Right cardiac atrium (tissue), 5 donors: ENCODE results near the gene BIRC3. TPM values are rescaled to one million over a fixed set of nuclear protein-coding genes. Genes with fewer than 3 reads are reported as not detected.
A peak's percentile ranks its signal among the peaks of the same experiment; 100 is the strongest.

Source experiments
- ATAC-seq, 2 donors: fragments of 200-7000 bp; cut with Tn5 transposase; one replicate each; pipeline versions ENCODE4 v1.8.0 to v1.9.1; 2020; ENCODE audit warnings: moderate library complexity in 2 of 2, mild to moderate bottlenecking in 1 of 2
- DNase-seq, 3 donors: peaks; one replicate each; pipeline ENCODE4 v3.0.0-alpha.2; 2020
- H3K27ac ChIP-seq: one replicate; pipeline ENCODE4 v1.5.1; 2013; ENCODE audit warnings: mild to moderate bottlenecking, low read length, control low read depth, moderate library complexity
- H3K27me3 ChIP-seq: one replicate; pipeline ENCODE4 v1.6.1; 2013; ENCODE audit not compliant: control insufficient read depth, insufficient read depth
- H3K4me1 ChIP-seq: one replicate; pipeline ENCODE4 v1.6.1; 2013; ENCODE audit warnings: low read length; ENCODE audit not compliant: control insufficient read depth, insufficient read depth
- H3K4me3 ChIP-seq: one replicate; pipeline ENCODE4 v1.5.1; 2013; ENCODE audit warnings: low read length, control low read depth
- H3K9me3 ChIP-seq: one replicate; pipeline ENCODE4 v1.6.1; 2013; ENCODE audit warnings: low read length; ENCODE audit not compliant: control insufficient read depth
- WGBS: extraction: QIAGEN DNeasy Blood & Tissue Kit; methylation state at CpG from one replicate; pipeline ENCODE4 v1.1.7; 2013; 5-methylcytosine and 5-hydroxymethylcytosine counted together
- intact Hi-C, 4 donors: fragments of 100-400 bp; cut with DNase I; formaldehyde crosslinking; loops; one replicate each; pipeline versions ENCODE4 v1.11.0 to v1.14.0; 2022 to 2023
- polyA plus RNA-seq: library from polyadenylated mRNA; stranded (reverse); fragments of 200-250 nt; gene quantifications from one replicate; pipeline ENCODE4 v1.2.3, GENCODE V29; 2013
- total RNA-seq, 4 donors: library from RNA; stranded (reverse); fragmentation: NEBNext Ultra II Directional; extraction: Animal tissue kit (Norgen Biotek cat#: 25700); gene quantifications; one replicate each; pipeline ENCODE4 v1.2.1, GENCODE V29; 2021
- donor health status: healthy with polysubstance abuse.
- donor health status: DM: no; HTN: yes; CAD: no.
- donor health status: DM: no; HTN: no; CAD: no.
- donor health status: DM: no; HTN: yes; CAD: no; lungs with severe emphysema.
- donor health status: DM: yes; HTN: yes; CAD: no.

The BIRC3 gene
- total and polyA plus RNA-seq, 5 donors: 6.2 to 11.9 (median 11.6) TPM

- H3K27me3 ChIP-seq: no peaks in the 10 kb centered on the region
- H3K4me1 ChIP-seq: no peaks in the 10 kb centered on the region
- peak overlapping the region; percentile 97 for H3K4me3 ChIP-seq
- intact Hi-C loops: loop anchor here in 3 of 4 donors (10.0 kb wide), 2 partner anchors 148 to 258 kb away; no protein-coding TSS in a partner anchor
- DNase-seq (no peak), ATAC-seq (no peak)
- H3K9me3 ChIP-seq: no peaks in the 10 kb centered on the region
- peak overlapping the region; percentile 89 for H3K27ac ChIP-seq
- under 1% methylated on average over 5 of the region's 5 CpGs for WGBS
Observed at GRCh38 chr11:102346456-102346747, 29.1 kb downstream of the BIRC3 start.

- no peaks in the 10 kb centered on the region for H3K27me3 ChIP-seq
- DNase-seq (peak; percentile 96 to 99 (median 98)), ATAC-seq (peak; percentile 98)
- no peaks in the 10 kb centered on the region for H3K4me1 ChIP-seq
- intact Hi-C loops: loop anchor here in 3 of 4 donors (10.0 kb wide), 2 partner anchors 148 to 258 kb away; no protein-coding TSS in a partner anchor
- WGBS: under 1% methylated on average over 77 of the region's 77 CpGs
- peak within 1 kb of the TSS; percentile 97 for H3K4me3 ChIP-seq
- no peaks in the 10 kb centered on the region for H3K9me3 ChIP-seq
- peak within 1 kb of the TSS; percentile 89 for H3K27ac ChIP-seq
Observed at GRCh38 chr11:102346748-102347461, 29.6 kb downstream of the BIRC3 start, which contains the start of gene BIRC2. BIRC2 (plus strand) TSS chr11:102347214; CDS start chr11:102349855, 2,641 bp downstream.

- peak overlapping the region; percentile 97 for H3K4me3 ChIP-seq
- no peaks in the 10 kb centered on the region for H3K4me1 ChIP-seq
- intact Hi-C loops: loop anchor here in 3 of 4 donors (10.0 kb wide), 2 partner anchors 147 to 257 kb away; no protein-coding TSS in a partner anchor
- H3K27ac ChIP-seq: peak overlapping the region; percentile 89
- no peaks in the 10 kb centered on the region for H3K27me3 ChIP-seq
- under 1% methylated on average over 33 of the region's 33 CpGs for WGBS
- H3K9me3 ChIP-seq: no peaks in the 10 kb centered on the region
- no peak for DNase-seq
- ATAC-seq: peak; percentile 34 to 42
Observed at GRCh38 chr11:102347462-102348370, 30.4 kb downstream of the BIRC3 start.

- no peaks in the 10 kb centered on the region for H3K4me1 ChIP-seq
- no peaks in the 10 kb centered on the region for H3K9me3 ChIP-seq
- ATAC-seq (no peak), DNase-seq (no peak)
- H3K27ac ChIP-seq: no peak overlapping the region
- H3K4me3 ChIP-seq: no peak overlapping the region
- no peaks in the 10 kb centered on the region for H3K27me3 ChIP-seq
- intact Hi-C loops: no loop called here
Observed at GRCh38 chr11:102357116-102357515, 39.8 kb downstream of the BIRC3 start.

- Histone ChIP-seq H3K27me3 (no peaks in the 10 kb centered on the region), H3K9me3 (no peaks in the 10 kb centered on the region), H3K4me1 (no peaks in the 10 kb centered on the region), H3K27ac (no peak overlapping the region), H3K4me3 (no peak overlapping the region)
- ATAC-seq: no peak
- intact Hi-C loops: no loop called here
- 79% methylated on average over 3 of the region's 3 CpGs for WGBS
- DNase-seq: no peak
Observed at GRCh38 chr11:102359372-102359771, 42.1 kb downstream of the BIRC3 start.

- no peak for DNase-seq
- Histone ChIP-seq H3K4me3 (no peak overlapping the region), H3K27me3 (no peaks in the 10 kb centered on the region), H3K4me1 (no peaks in the 10 kb centered on the region), H3K27ac (no peak overlapping the region), H3K9me3 (no peaks in the 10 kb centered on the region)
- intact Hi-C loops: no loop called here
- 96% methylated on average over 3 of the region's 3 CpGs for WGBS
- no peak for ATAC-seq
Observed at GRCh38 chr11:102360681-102361080, 43.4 kb downstream of the BIRC3 start.

- Histone ChIP-seq H3K27me3 (no peaks in the 10 kb centered on the region), H3K27ac (no peak overlapping the region), H3K4me3 (no peak overlapping the region), H3K9me3 (no peaks in the 10 kb centered on the region), H3K4me1 (no peaks in the 10 kb centered on the region)
- intact Hi-C loops: no loop called here
- 97% methylated on average over 5 of the region's 5 CpGs for WGBS
- DNase-seq (no peak), ATAC-seq (peak; percentile 18 to 29)
Observed at GRCh38 chr11:102361086-102362031, 44.1 kb downstream of the BIRC3 start.

- Histone ChIP-seq H3K9me3 (no peaks in the 10 kb centered on the region), H3K27me3 (no peaks in the 10 kb centered on the region), H3K4me3 (no peak overlapping the region), H3K27ac (no peak overlapping the region), H3K4me1 (no peaks in the 10 kb centered on the region)
- WGBS: 84% methylated on average over 1 of the region's 1 CpG
- no peak for DNase-seq
- no peak for ATAC-seq
- intact Hi-C loops: no loop called here
Observed at GRCh38 chr11:102364991-102365390, 47.7 kb downstream of the BIRC3 start.

- Histone ChIP-seq H3K27ac (no peak overlapping the region), H3K4me3 (no peak overlapping the region), H3K4me1 (no peaks in the 10 kb centered on the region), H3K27me3 (no peaks in the 10 kb centered on the region), H3K9me3 (no peaks in the 10 kb centered on the region)
- ATAC-seq: peak in 1 of 2 donors; percentile 21
- 26% methylated on average over 6 of the region's 6 CpGs for WGBS
- DNase-seq: no peak
- intact Hi-C loops: no loop called here
Observed at GRCh38 chr11:102367364-102367763, 50.1 kb downstream of the BIRC3 start.

- DNase-seq (no peak), ATAC-seq (no peak)
- H3K27me3 ChIP-seq: no peaks in the 10 kb centered on the region
- no peaks in the 10 kb centered on the region for H3K9me3 ChIP-seq
- WGBS: 94% methylated on average over 3 of the region's 3 CpGs
- no peak overlapping the region for H3K27ac ChIP-seq
- no peak overlapping the region for H3K4me3 ChIP-seq
- H3K4me1 ChIP-seq: no peaks in the 10 kb centered on the region
- intact Hi-C loops: no loop called here
Observed at GRCh38 chr11:102368472-102368871, 51.2 kb downstream of the BIRC3 start.
